Activated naive CD8-positive, alpha-beta T cell treated with anti-CD3 and anti-CD28 coated beads, Interleukin-2, amount 10 ng/mL, durations not matched to agents 7 days and 5 days (primary cell): ENCODE data around the gene KRT76. TPM values are rescaled to one million over a fixed set of nuclear protein-coding genes. Genes with fewer than 3 reads are reported as not detected.
"Not testable (repeated sequence)": the region's sequence is repeated elsewhere in the genome, so short reads cannot be mapped to it uniquely, and the experiment has no call there.

Experiments used
- ATAC-seq: fragments of 150-1000 bp; cut with Tn5 transposase; one replicate; pipeline ENCODE4 v1.10.0; 2021; ENCODE audit warnings: low read depth, moderate library complexity
- POLR2A ChIA-PET: fragments of 350-600 bp; sonication (Branson Sonifier 250); formaldehyde crosslinking; loops from one replicate; lab custom pipeline; 2021; ENCODE audit warnings: antibody characterized with exemption; lab: Charles Lee
- DNase-seq: peaks from one replicate; pipeline ENCODE4 v3.0.0; 2021
- H3K27ac Mint-ChIP-seq: one replicate; pipeline ENCODE4 v1.8.0; 2022; ENCODE audit warnings: mild to moderate bottlenecking, mixed read lengths
- H3K27me3 Mint-ChIP-seq: one replicate; pipeline ENCODE4 v1.8.0; 2022; ENCODE audit warnings: mild to moderate bottlenecking, moderate library complexity, mixed read lengths
- H3K36me3 Mint-ChIP-seq: one replicate; pipeline ENCODE4 v1.8.0; 2021; ENCODE audit warnings: mild to moderate bottlenecking, mixed read lengths
- H3K4me1 Mint-ChIP-seq: one replicate; pipeline ENCODE4 v1.8.0; 2021; ENCODE audit warnings: mixed read lengths
- H3K4me3 Mint-ChIP-seq: one replicate; pipeline ENCODE4 v1.8.0; 2022; ENCODE audit warnings: mild to moderate bottlenecking, moderate library complexity, mixed read lengths
- H3K9me3 Mint-ChIP-seq: one replicate; pipeline ENCODE4 v1.8.0; 2021; ENCODE audit warnings: mixed read lengths
- total RNA-seq, 2 experiments: library from RNA; stranded (reverse); gene quantifications; one replicate each; pipeline ENCODE4 v1.2.3, GENCODE V29; 2021

KRT76 gene
- total RNA-seq, 2 experiments from 2014 or later: not detected

GRCh38 chr12:52796839-52797528 lies 19.8 kb upstream of the KRT76 start:
- POLR2A ChIA-PET: no interaction called here
- Mint-ChIP-seq H3K4me1 (peaks cover 11% of the 10 kb centered on the region), H3K4me3 (no peak overlapping the region)

GRCh38 chr12:52796429-52796794 lies 19.3 kb upstream of the KRT76 start:
- Mint-ChIP-seq H3K9me3 (no peaks in the 10 kb centered on the region), H3K4me1 (peaks cover 11% of the 10 kb centered on the region), H3K36me3 (no peaks in the 10 kb centered on the region), H3K4me3 (no peak overlapping the region), H3K27ac (no peak overlapping the region), H3K27me3 (peaks cover 4% of the 10 kb centered on the region)
- POLR2A ChIA-PET: no interaction called here
- ATAC-seq (no peak), DNase-seq (no peak)

More at GRCh38 chr12:52796839-52797528, 19.8 kb upstream of the KRT76 start:
- Mint-ChIP-seq H3K27ac (no peak overlapping the region), H3K9me3 (no peaks in the 10 kb centered on the region), H3K27me3 (peaks cover 4% of the 10 kb centered on the region), H3K36me3 (no peaks in the 10 kb centered on the region)
- ATAC-seq: no peak
- no peak for DNase-seq

GRCh38 chr12:52795694-52796428 lies 18.7 kb upstream of the KRT76 start, which contains the start of gene KRT3:
Gene KRT3, minus strand, starts transcription at chr12:52796117. Its CDS starts 75 bp downstream, at chr12:52796042.
- Mint-ChIP-seq H3K4me1 (peaks cover 11% of the 10 kb centered on the region), H3K36me3 (no peaks in the 10 kb centered on the region), H3K27me3 (peaks cover 4% of the 10 kb centered on the region), H3K9me3 (no peaks in the 10 kb centered on the region), H3K27ac (peak within 1 kb of the TSS; percentile 15), H3K4me3 (no peak within 1 kb of the TSS)
- no peak for DNase-seq
- ATAC-seq: no peak
- POLR2A ChIA-PET: no interaction called here

GRCh38 chr12:52795332-52795674 lies 18.2 kb upstream of the KRT76 start:
- H3K9me3 Mint-ChIP-seq, H3K36me3 Mint-ChIP-seq, POLR2A ChIA-PET, ATAC-seq, H3K27me3 Mint-ChIP-seq, DNase-seq, H3K4me3 Mint-ChIP-seq: not testable (repeated sequence)
- peak overlapping the region; percentile 15 for H3K27ac Mint-ChIP-seq
- H3K4me1 Mint-ChIP-seq: peaks cover 13% of the 10 kb centered on the region

- Mint-ChIP-seq H3K27ac (peak overlapping the region; percentile 15), H3K27me3 (peaks cover 14% of the 10 kb centered on the region), H3K36me3 (no peaks in the 10 kb centered on the region), H3K4me3 (no peak overlapping the region), H3K9me3 (no peaks in the 10 kb centered on the region), H3K4me1 (peaks cover 14% of the 10 kb centered on the region)
- POLR2A ChIA-PET: no interaction called here
- ATAC-seq (no peak), DNase-seq (no peak)
These were observed 17.6 kb upstream of the KRT76 start for GRCh38 chr12:52794479-52795331.

GRCh38 chr12:52792185-52793029 lies 15.3 kb upstream of the KRT76 start:
- no peak for ATAC-seq
- Mint-ChIP-seq H3K4me1 (peaks cover 14% of the 10 kb centered on the region), H3K36me3 (no peaks in the 10 kb centered on the region), H3K27me3 (peaks cover 30% of the 10 kb centered on the region), H3K4me3 (no peak overlapping the region), H3K9me3 (no peaks in the 10 kb centered on the region), H3K27ac (no peak overlapping the region)
- DNase-seq: no peak
- POLR2A ChIA-PET: no interaction called here

GRCh38 chr12:52791271-52792184 lies 14.4 kb upstream of the KRT76 start:
- Mint-ChIP-seq H3K27ac (no peak overlapping the region), H3K27me3 (peaks cover 30% of the 10 kb centered on the region), H3K4me1 (peaks cover 14% of the 10 kb centered on the region), H3K4me3 (no peak overlapping the region), H3K36me3 (no peaks in the 10 kb centered on the region), H3K9me3 (no peaks in the 10 kb centered on the region)
- POLR2A ChIA-PET: no interaction called here
- DNase-seq: no peak
- no peak for ATAC-seq

- Mint-ChIP-seq H3K27me3 (peaks cover 30% of the 10 kb centered on the region), H3K9me3 (no peaks in the 10 kb centered on the region), H3K36me3 (no peaks in the 10 kb centered on the region), H3K27ac (no peak overlapping the region), H3K4me1 (peaks cover 14% of the 10 kb centered on the region), H3K4me3 (no peak overlapping the region)
- POLR2A ChIA-PET: no interaction called here
- DNase-seq: no peak
- ATAC-seq: no peak
These were observed 13.5 kb upstream of the KRT76 start for GRCh38 chr12:52790427-52791270.

GRCh38 chr12:52789637-52790426 lies 12.7 kb upstream of the KRT76 start:
- no peak for ATAC-seq
- Mint-ChIP-seq H3K4me3 (no peak overlapping the region), H3K4me1 (peaks cover 14% of the 10 kb centered on the region), H3K9me3 (no peaks in the 10 kb centered on the region), H3K27me3 (peaks cover 33% of the 10 kb centered on the region), H3K36me3 (no peaks in the 10 kb centered on the region), H3K27ac (peak overlapping the region; percentile 10)
- DNase-seq: no peak
- POLR2A ChIA-PET: no interaction called here

GRCh38 chr12:52788876-52789636 lies 11.9 kb upstream of the KRT76 start:
- H3K4me3 Mint-ChIP-seq: no peak overlapping the region
- H3K9me3 Mint-ChIP-seq: no peaks in the 10 kb centered on the region
- peak overlapping the region; percentile 10 for H3K27ac Mint-ChIP-seq
- H3K27me3 Mint-ChIP-seq: peaks cover 33% of the 10 kb centered on the region
- H3K36me3 Mint-ChIP-seq: no peaks in the 10 kb centered on the region
- H3K4me1 Mint-ChIP-seq: peaks cover 7% of the 10 kb centered on the region
- DNase-seq (no peak), ATAC-seq (no peak)
- POLR2A ChIA-PET: no interaction called here
